Activated T-helper 1 cell treated with anti-CD3 and anti-CD28 coated beads, Interleukin-2, amount 50 U/mL, for 16 hours (primary cell): ENCODE results near the gene JMJD1C.

Experiments
- DNase-seq, 2 donors: peaks; one replicate each; pipeline ENCODE4 v3.0.0-alpha.2; 2020; ENCODE audit warnings: low read depth in 1 of 2, low spot score in 1 of 2

Gene JMJD1C

GRCh38 chr10:63224241-63224640, 241.5 kb downstream of the JMJD1C start:
- DNase-seq, result no peak

GRCh38 chr10:63221950-63222349, 243.8 kb downstream of the JMJD1C start:
- DNase-seq, result no peak

GRCh38 chr10:63219749-63220148, 246.0 kb downstream of the JMJD1C start:
- DNase-seq, result no peak

- no peak for DNase-seq
Measured at GRCh38 chr10:63217120-63217605, 248.6 kb downstream of the JMJD1C start.

GRCh38 chr10:63214571-63214970, 251.2 kb downstream of the JMJD1C start:
- no peak for DNase-seq

GRCh38 chr10:63213489-63213888, 252.3 kb downstream of the JMJD1C start:
- no peak for DNase-seq

GRCh38 chr10:63210611-63211196, 255.1 kb downstream of the JMJD1C start:
- DNase-seq, result no peak

GRCh38 chr10:63209705-63210104, 256.1 kb downstream of the JMJD1C start:
- DNase-seq, result no peak

- no peak for DNase-seq
Measured at GRCh38 chr10:63208986-63209385, 256.8 kb downstream of the JMJD1C start.

- no peak for DNase-seq
Measured at GRCh38 chr10:63206997-63207811, 258.6 kb downstream of the JMJD1C start.

GRCh38 chr10:63206576-63206975, 259.2 kb downstream of the JMJD1C start:
- DNase-seq, result no peak

- DNase-seq, result no peak
Measured at GRCh38 chr10:63205421-63205820, 260.4 kb downstream of the JMJD1C start.

- DNase-seq, result no peak
Measured at GRCh38 chr10:63204667-63205391, 260.9 kb downstream of the JMJD1C start.

GRCh38 chr10:63201118-63201517, 264.7 kb downstream of the JMJD1C start:
- DNase-seq, result no peak

GRCh38 chr10:63200431-63200830, 265.3 kb downstream of the JMJD1C start:
- DNase-seq, result no peak

- no peak for DNase-seq
Measured at GRCh38 chr10:63199716-63200115, 266.1 kb downstream of the JMJD1C start.

- no peak for DNase-seq
Measured at GRCh38 chr10:63197344-63198092, 268.3 kb downstream of the JMJD1C start.

- DNase-seq, result no peak
Measured at GRCh38 chr10:63192826-63193225, 273.0 kb downstream of the JMJD1C start.

GRCh38 chr10:63175534-63175933, 290.2 kb downstream of the JMJD1C start:
- no peak for DNase-seq

GRCh38 chr10:63173468-63174232, 292.1 kb downstream of the JMJD1C start:
- no peak for DNase-seq
